HG03439 (cell line): ENCODE results near the gene TFAP2B.

ENCODE experiments used
- ATAC-seq: cut with Tn5 transposase; IDR thresholded peaks from one replicate; pipeline ENCODE4 v1.9.1; 2021; ENCODE audit warnings: mild to moderate bottlenecking, moderate library complexity; ENCODE audit not compliant: unreplicated experiment

The TFAP2B gene

DNA sequence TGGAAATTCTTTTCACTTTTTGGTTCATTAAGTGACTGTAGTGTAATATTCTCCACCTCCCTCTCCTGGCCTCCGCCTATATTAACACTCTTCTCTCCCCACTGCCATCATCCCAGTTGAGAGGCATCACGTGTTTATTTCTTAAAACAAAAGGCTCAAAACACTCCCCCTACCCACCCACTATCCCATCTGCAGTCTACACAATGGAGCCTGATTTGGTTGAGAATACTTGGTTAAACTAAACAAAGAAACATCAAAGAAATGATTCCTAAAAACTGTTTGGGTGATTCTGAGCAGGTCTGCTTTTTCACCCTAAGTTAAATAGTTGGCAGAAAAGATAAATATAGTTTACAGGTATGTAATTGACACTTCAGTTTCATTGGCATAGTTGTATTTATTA is 5.9 kb downstream of the TFAP2B start:
- ATAC-seq, result no peak

DNA sequence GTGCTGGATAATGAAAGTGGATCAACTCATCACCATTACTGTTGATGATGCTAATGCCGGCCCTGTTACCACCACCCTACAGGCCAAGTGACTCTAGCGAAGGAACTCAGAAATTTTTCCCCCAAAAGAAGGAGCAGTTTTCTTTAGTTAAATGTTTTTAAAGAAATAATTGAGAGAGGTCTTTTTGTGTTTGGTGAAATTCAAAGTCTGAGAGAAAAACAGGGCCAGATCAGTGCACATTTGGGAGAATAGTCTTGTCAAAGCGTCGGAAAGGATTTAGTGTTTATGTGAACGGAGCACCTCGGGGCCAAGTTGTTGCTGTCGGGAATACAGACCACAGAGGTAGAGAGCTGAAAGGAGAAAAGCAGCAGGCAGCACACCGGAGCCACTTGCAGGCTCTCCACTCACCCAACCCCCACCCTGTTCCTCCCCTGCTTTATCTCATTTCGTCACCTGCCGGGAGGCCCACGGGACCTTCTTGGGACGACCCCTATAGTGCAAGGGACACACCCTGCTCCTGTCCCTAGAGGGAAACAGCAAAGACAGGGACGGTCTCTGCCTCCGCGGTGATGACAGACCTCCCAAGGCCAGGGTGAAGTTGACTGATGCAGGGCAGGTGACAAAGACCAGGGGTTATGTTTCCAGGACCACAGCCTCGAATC is 6.8 kb downstream of the TFAP2B start:
- no peak for ATAC-seq

DNA sequence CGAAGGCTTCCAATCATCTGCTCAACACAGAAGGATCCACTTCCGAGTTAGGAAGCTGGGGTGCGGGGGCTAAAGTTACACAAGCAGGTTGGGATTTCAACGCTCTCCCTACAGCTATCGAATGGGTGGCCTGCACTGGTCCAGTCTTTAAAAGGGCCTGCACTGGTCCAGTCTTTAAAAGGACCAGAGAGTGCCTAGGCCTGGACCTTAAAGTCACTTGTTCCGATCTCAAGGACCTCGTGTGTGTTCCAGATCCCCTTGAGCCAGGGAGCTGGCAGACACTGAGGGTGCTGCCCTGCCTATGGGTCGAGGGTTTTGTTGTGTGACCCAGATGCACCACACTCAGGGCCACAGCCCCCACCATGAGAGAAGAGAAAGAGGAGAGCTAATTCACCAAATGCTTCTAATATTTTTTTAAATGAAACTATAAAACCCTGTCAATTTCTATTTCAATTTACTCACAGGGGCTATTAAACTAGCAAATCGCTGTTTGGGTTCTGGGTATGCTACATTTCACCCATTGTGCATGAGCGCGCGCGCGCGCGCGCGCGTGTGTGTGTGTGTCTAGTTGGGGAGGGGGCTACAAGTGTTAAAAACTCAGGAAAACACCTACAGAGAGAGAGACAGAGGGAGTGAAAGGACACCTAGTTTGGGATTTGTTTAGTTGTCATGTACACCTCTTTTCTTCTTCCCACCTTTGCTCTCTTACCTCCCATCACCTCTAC is 7.5 kb downstream of the TFAP2B start:
- no peak for ATAC-seq

GRCh38 chr6:50826803-50827202 is 8.1 kb downstream of the TFAP2B start:
- ATAC-seq, result no peak

DNA sequence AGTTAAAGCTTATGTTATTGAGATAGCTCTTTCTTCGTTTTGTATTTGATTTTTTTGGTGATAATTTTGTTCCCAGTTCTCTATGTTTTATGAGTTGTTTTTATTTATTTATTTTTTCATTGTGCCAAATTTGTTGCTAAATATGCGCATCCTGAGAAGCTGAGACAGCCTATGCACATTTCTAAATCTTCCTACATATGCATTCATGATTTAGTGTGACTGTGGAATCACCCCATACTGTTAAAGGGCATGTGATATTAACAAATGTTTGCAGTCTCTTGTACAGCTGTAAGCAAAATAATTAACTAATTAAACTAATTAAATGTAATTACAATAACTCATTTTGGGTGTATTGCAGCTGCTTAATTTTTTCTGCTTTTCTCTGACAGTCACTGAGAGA is 10.4 kb downstream of the TFAP2B start:
- ATAC-seq, result no peak

DNA sequence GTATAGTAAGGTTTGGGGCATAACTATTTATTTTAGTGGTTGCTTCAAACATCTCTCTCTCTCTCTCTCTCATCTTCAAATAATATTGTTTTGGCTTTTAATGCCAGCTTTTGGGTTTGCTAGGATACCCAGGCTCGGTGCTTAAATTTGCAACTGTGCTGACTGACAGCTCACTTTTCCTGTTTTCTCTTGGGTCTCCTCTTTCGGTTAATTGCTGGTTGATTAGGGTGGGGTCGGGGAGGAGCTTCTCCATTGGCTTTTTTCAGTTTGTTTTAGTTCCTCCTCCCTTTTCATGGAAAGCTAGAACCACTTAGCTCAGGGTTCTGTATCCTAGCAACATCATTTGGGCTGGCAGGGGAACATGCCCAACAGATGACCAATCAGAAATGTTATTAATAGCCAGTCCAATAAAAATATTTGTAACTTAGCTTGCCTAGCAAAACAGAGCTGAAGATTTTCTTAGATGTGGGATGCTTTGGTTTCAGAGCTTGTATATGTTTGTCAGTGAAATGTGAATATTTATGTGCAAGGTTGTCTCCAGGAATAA is 11.3 kb downstream of the TFAP2B start:
- no peak for ATAC-seq

DNA sequence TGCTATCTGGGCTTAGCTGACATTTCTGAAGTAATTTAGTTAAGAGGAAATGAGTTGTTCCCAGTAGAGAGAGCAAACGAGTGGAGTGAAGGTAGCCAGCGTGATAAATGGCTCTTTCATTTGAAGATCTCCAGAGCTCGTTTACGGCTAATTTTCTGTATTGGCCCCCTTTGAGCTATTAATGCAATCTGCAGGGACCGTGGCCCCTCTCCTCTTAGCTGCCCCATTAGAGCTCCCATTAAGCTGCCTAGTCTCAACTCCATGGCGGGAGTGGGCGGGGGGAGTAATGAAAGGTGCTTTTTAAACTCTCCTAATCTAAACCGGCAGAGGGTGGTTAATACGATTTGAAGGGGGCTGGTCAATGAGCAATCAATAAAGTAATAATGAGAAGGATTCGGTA is 12.5 kb downstream of the TFAP2B start:
- ATAC-seq, result no peak

DNA sequence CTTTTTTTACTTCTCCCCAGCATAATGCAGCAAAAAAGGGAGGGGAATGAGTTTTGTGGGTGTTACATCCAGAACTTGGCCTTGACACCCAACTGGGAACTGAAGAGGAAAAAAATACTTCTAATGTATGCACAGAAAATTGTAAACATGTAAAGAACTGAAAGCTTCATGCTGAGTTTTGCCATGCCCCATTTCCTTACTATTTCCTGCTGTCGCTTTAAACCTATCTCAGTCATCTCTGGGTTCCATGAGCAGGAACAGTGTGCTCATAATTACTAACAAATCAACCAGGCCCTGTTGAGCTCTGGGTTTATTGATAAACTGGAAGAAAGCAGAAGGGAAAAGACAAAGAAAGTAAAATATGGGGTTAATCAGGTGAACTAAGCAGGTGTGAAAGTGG is 14.2 kb downstream of the TFAP2B start:
- no peak for ATAC-seq

DNA sequence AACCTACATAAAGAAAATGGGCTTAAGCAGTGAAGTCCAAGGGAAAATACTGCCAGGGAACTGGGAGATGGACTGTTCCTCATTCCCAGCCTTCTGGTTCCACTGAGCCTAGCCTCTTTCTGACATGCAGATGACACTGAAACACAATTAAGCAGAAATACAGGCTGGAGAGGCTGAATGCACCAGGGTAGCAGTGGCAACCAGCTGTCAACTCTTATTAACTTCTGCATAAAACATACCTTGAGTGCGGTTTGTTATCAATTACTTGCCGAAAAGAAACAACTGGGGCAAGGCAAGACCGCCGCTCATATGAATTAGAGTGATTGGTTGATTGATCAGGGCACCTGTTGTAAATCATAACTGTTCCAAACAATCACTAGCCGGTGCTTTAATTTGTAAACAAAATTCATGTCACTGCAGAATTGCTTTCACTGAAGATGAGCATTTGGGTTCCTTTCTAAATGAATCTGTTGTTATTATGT is 16.3 kb downstream of the TFAP2B start:
- no peak for ATAC-seq

DNA sequence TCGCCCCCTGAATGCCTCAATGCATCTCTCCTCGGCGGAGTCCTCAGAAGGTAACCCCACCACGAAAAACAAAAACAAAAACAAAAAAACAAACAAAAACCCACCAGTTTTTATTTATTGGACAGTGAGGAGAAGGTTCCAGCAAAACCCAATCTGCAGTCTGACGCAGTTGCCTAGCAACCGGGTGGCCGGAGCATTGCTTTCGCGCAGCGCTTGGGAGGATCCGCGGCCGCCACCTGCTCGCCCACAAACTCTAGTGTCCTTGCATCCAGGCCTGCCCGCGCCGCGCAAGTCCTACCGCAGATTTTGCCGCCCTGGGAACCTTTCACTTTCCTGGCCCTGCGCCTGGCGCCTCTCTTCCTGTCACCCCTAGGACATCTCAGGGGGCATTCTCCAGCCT is 17.6 kb downstream of the TFAP2B start:
- ATAC-seq, result no peak

DNA sequence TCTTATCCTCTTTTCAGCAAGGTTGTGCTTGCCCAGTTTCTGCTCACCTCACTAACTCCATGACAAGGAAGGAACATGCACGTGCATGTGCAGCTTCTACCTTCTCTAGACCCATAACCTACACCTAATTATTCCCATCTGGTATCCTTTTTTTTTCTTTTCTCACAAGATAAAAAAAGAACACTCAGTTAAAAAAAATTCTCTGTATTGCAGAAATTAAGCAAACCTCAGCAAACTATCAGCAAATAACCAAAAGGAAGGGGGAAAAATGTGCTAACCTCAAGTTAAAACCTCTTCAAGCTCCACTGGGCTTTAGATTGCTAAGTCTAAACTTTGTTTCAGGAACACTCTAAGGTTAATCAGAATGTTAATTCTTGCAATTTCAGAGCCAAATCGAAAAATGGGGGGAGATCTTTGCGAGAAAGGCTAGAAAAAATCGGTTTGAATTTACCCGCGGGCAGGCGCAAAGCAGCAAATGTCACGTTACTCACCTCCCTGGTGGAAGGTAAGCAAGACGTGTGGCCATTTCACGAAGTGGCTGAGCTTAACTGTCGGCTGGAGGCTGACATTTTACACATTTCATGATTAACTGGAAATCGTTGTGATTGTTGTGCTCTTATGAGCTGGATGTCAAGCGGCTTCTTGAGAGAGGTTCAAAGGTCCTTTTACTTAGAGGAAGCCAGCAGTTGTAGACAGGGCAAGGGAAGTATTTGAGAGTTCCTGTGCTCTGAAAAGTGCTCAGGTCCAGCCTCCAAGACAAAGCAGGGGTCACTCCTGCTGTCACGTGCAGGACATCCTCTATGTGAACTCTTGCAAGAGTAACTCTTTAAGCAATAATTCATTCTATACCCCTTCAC is 19.1 kb downstream of the TFAP2B start:
- no peak for ATAC-seq

GRCh38 chr6:50840112-50840810 is 21.6 kb downstream of the TFAP2B start:
- no peak for ATAC-seq

GRCh38 chr6:50840811-50841192 is 22.1 kb downstream of the TFAP2B start:
- ATAC-seq, result no peak

DNA sequence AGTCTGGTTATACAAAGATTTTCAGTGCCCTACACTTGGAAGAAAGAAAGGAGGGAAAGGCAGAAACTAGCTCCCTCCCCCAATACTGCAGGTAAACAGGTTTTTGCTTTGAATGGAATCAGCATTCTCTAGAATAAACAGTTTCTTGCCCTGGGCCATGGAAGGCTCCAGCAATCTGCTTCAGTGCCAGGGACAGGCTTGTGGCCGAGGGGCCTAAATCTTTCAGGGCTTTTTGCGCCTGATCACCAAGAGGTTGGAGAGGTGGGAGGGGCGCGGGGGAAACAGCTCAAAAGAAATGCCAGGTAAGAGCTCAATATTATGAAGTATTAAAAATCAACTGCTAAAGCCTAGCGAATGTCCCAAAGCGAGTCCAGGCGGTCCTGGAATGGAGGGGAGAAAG is 23.8 kb downstream of the TFAP2B start:
- ATAC-seq, result no peak

DNA sequence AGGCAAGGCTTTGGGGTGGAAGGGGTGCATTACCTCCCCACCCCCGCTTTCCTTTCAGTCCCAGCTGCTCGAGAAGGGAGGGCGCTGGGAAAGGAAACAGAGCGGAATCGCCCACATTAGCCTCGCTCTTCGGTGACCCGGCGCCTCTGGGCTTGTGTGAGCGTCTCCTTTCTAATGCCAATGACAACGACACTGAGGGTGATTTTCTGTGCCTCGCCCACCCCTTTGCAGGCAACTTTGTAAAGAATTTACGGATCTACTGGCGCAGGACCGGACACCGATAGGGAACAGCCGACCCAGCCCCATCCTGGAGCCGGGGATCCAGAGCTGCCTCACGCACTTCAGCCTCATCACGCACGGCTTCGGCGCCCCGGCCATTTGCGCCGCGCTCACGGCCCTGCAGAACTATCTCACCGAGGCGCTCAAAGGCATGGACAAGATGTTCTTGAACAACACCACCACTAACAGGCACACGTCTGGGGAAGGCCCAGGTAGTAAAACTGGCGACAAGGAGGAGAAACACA is 24.3 kb downstream of the TFAP2B start:
- ATAC-seq, result no peak

GRCh38 chr6:50843842-50844241 is 25.2 kb downstream of the TFAP2B start:
- no peak for ATAC-seq

DNA sequence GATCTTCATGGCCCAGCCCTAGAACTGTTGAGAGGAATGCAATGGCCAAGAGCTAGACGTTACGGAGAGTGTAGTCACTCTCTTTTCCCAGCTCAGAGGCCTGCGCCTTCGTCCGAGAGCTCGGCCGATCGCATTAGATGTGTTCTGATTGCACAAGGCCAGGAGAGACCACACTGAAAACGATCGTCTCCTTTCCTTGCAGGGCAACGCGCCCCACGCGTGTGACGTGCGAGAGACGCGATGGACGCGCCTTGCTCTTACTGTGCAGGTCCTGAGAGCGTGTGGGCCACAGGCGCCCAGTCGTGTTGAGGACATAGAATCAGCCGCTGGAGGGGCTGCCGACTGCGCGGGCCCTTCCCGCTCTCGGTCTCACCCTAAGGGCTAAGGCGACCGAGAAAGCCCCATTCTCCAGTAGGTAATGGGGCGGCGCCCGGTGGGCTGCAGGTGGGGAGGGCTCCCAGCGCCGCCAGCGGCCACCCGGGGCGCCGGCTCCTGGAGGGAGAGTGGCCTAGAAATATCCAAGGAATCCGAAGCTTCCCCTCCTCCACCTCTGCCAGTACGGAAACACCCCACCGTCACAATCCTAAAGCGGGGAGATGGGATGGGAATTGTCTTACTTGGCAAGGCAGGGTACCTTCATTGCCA is 26.9 kb downstream of the TFAP2B start:
- ATAC-seq, result no peak

GRCh38 chr6:50846144-50846851 is 27.6 kb downstream of the TFAP2B start:
- no peak for ATAC-seq

GRCh38 chr6:50846852-50847155 is 28.1 kb downstream of the TFAP2B start:
- no peak for ATAC-seq
